Measurements from ENCODE around the gene HOXD9.

DNA sequence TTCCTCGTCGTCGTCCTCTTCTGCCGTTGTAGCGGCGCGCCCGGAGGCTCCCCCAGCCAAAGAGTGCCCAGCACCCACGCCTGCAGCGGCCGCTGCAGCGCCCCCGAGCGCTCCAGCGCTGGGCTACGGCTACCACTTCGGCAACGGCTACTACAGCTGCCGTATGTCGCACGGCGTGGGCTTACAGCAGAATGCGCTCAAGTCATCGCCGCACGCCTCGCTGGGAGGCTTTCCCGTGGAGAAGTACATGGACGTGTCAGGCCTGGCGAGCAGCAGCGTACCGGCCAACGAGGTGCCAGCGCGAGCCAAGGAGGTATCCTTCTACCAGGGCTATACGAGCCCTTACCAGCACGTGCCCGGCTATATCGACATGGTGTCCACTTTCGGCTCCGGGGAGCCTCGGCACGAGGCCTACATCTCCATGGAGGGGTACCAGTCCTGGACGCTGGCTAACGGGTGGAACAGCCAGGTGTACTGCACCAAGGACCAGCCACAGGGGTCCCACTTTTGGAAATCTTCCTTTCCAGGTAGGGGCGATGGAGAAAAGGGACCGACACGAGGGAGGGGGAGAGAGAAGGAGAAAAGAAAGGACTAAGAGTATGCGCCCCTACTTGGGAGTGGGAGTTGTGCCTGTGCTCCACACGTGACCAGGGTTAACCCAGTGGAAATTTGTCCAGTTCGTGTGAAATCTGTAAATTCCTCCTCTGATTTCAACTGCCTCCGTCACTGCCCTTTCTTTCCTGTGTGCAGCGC is 29.2 kb upstream of the HOXD9 start:
- TF ChIP-seq NFIC (IDR thresholded peaks at IDR 0.05) (no peak), CEBPB (IDR thresholded peaks at IDR 0.05) (no peak), EP300 (IDR thresholded peaks at IDR 0.05; ENCODE audit: borderline replicate concordance) (no peak), CREB1 (IDR thresholded peaks at IDR 0.05; ENCODE audit: low read depth) (no peak), USF1 (IDR thresholded peaks at IDR 0.05) (peak; percentile 37; the same call in 1 of the 2 replicates), TCF12 (IDR thresholded peaks at IDR 0.05; ENCODE audit: low read depth) (no peak), EGR1 (IDR thresholded peaks at IDR 0.05) (no peak), FOXM1 (IDR thresholded peaks at IDR 0.05; ENCODE audit: borderline replicate concordance, low read depth) (no peak), YY1 (IDR thresholded peaks at IDR 0.05; ENCODE audit: low read depth) (no peak), TEAD4 (IDR thresholded peaks at IDR 0.05) (no peak), TAF1 (IDR thresholded peaks at IDR 0.05; ENCODE audit: low read depth) (no peak)
- TF ChIP-seq, protein P1, sequence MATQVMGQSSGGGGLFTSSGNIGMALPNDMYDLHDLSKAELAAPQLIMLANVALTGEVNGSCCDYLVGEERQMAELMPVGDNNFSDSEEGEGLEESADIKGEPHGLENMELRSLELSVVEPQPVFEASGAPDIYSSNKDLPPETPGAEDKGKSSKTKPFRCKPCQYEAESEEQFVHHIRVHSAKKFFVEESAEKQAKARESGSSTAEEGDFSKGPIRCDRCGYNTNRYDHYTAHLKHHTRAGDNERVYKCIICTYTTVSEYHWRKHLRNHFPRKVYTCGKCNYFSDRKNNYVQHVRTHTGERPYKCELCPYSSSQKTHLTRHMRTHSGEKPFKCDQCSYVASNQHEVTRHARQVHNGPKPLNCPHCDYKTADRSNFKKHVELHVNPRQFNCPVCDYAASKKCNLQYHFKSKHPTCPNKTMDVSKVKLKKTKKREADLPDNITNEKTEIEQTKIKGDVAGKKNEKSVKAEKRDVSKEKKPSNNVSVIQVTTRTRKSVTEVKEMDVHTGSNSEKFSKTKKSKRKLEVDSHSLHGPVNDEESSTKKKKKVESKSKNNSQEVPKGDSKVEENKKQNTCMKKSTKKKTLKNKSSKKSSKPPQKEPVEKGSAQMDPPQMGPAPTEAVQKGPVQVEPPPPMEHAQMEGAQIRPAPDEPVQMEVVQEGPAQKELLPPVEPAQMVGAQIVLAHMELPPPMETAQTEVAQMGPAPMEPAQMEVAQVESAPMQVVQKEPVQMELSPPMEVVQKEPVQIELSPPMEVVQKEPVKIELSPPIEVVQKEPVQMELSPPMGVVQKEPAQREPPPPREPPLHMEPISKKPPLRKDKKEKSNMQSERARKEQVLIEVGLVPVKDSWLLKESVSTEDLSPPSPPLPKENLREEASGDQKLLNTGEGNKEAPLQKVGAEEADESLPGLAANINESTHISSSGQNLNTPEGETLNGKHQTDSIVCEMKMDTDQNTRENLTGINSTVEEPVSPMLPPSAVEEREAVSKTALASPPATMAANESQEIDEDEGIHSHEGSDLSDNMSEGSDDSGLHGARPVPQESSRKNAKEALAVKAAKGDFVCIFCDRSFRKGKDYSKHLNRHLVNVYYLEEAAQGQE (IDR thresholded peaks at IDR 0.05; ENCODE audit: low read depth) = no peak
- TF ChIP-seq, protein P2, sequence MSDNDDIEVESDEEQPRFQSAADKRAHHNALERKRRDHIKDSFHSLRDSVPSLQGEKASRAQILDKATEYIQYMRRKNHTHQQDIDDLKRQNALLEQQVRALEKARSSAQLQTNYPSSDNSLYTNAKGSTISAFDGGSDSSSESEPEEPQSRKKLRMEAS (IDR thresholded peaks at IDR 0.05) = peak; percentile 99

Measured in Ishikawa (cell line).